ENCODE results near the gene PIPOX. TPM values are rescaled to one million over a fixed set of nuclear protein-coding genes. Genes with fewer than 3 reads are reported as not detected.

Gene PIPOX
- total and polyA plus RNA-seq, 2 experiments from 2014 or later: not detected

GRCh38 chr17:29004081-29004692, 38.8 kb upstream of the PIPOX start:
- in situ Hi-C loops (cut with MboI): no loop called here
- Histone ChIP-seq H3K36me3 (ENCODE audit: low read depth) (no peaks in the 10 kb centered on the region), H3K4me1 (ENCODE audit: insufficient read depth) (no peaks in the 10 kb centered on the region), H3K4me3 (no peak overlapping the region), H2AFZ (no peak overlapping the region), H3K9ac (no peak overlapping the region), H3K79me2 (ENCODE audit: insufficient read depth) (no peaks in the 10 kb centered on the region), H3K27me3 (replicated peaks; ENCODE audit: insufficient read depth) (peaks cover 24% of the 10 kb centered on the region), H3K27ac (no peak overlapping the region), H3K4me2 (ENCODE audit: unreplicated experiment) (no peak overlapping the region), H4K20me1 (ENCODE audit: insufficient read depth) (no peaks in the 10 kb centered on the region), H3K9me3 (ENCODE audit: low read depth) (no peaks in the 10 kb centered on the region), H3F3A (ENCODE audit: insufficient read depth) (no peaks in the 10 kb centered on the region), H3K9me2 (ENCODE audit: insufficient read depth) (no peaks in the 10 kb centered on the region)
- WGBS, 2 experiments (ENCODE audit: low coverage in 1 of 2, low lambda C conversion rate in 2 of 2, missing lambda C conversion rate in 2 of 2): 25 to 29% methylated on average over 20 of the region's 20 CpGs
- DNase-seq: peak; percentile 56
- TF ChIP-seq EZH2 (IDR thresholded peaks at IDR 0.05; ENCODE audit: insufficient read depth, poor library complexity, severe bottlenecking) (no peak), EZH2phosphoT487 (IDR thresholded peaks at IDR 0.05; ENCODE audit: insufficient read depth, low read depth) (no peak)

DNA sequence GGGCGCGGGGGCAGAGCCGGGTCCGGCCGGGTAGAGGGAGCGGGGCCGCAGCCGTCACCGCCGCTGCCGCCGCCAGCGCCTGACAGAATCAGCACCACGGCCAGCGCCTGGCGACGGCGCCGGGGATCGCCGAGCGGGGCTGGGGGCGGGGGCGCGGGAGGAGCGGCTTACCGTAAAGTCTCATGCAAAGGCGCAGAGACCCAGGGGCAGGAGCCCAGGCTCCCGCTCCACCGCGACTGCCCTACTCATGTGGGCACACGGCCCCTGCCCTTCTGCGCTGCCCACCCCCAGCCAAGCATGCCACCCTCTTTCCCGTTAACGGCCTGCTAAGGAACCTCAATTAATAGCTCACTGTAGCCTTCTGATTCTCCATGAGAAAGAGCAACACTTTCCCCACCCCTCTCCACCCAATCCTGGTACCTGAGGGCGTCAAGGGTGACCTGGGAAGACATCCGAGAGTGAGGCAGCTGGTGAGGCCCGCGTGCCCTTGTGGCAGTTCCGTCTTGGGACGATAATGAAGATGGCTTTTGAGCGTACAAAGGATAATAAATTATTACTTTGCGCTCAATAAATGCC, 36.9 kb upstream of the PIPOX start, which contains the start of gene SEZ6:
Gene SEZ6, minus strand, starts transcription at position 98 of the 576 bp plus-strand sequence. CDS start 164 bp downstream, outside the sequence.
- Histone ChIP-seq H3K9me2 (ENCODE audit: insufficient read depth) (no peaks in the 10 kb centered on the region), H3K4me2 (ENCODE audit: unreplicated experiment) (no peak within 1 kb of the TSS), H3K27me3 (replicated peaks; ENCODE audit: insufficient read depth) (peaks cover 41% of the 10 kb centered on the region), H2AFZ (no peak within 1 kb of the TSS), H3F3A (ENCODE audit: insufficient read depth) (no peaks in the 10 kb centered on the region), H4K20me1 (ENCODE audit: insufficient read depth) (no peaks in the 10 kb centered on the region), H3K9ac (no peak within 1 kb of the TSS), H3K79me2 (ENCODE audit: insufficient read depth) (no peaks in the 10 kb centered on the region), H3K27ac (no peak within 1 kb of the TSS), H3K36me3 (ENCODE audit: low read depth) (no peaks in the 10 kb centered on the region), H3K4me3 (no peak within 1 kb of the TSS), H3K9me3 (ENCODE audit: low read depth) (no peaks in the 10 kb centered on the region), H3K4me1 (ENCODE audit: insufficient read depth) (no peaks in the 10 kb centered on the region)
- in situ Hi-C loops (cut with MboI): no loop called here
- TF ChIP-seq EZH2phosphoT487 (IDR thresholded peaks at IDR 0.05; ENCODE audit: insufficient read depth, low read depth) (no peak), EZH2 (IDR thresholded peaks at IDR 0.05; ENCODE audit: insufficient read depth, poor library complexity, severe bottlenecking) (no peak)
- peak; percentile 78 for DNase-seq
- WGBS, 2 experiments (ENCODE audit: low coverage in 1 of 2, low lambda C conversion rate in 2 of 2, missing lambda C conversion rate in 2 of 2): 5 to 6% methylated on average over 15 to 24 of the region's 43 CpGs

DNA sequence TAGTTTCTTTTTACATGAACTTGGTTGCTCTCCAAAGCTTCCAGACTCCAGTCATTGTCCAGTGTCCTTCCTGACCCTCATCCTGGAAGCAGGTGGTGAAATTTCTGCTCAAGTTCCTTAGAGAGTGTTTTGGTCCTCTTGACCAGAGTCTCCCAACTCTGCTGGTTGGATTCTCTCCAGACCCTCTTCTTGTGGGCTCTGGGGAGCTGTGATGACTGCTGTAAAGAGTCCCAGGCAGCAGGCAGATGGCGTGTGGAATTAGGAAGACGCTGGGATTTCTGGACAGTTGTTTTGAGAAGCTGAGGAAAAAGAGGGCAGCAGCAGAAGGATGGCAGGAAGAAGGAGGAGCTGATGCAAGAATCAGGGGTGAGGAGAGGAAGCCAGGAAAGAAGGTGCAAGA, 35.5 kb upstream of the PIPOX start:
- DNase-seq: no peak
- Histone ChIP-seq H3K27ac (no peak overlapping the region), H3F3A (ENCODE audit: insufficient read depth) (no peaks in the 10 kb centered on the region), H3K9me3 (ENCODE audit: low read depth) (no peaks in the 10 kb centered on the region), H3K9me2 (ENCODE audit: insufficient read depth) (no peaks in the 10 kb centered on the region), H3K4me1 (ENCODE audit: insufficient read depth) (no peaks in the 10 kb centered on the region), H2AFZ (no peak overlapping the region), H3K36me3 (ENCODE audit: low read depth) (no peaks in the 10 kb centered on the region), H3K4me3 (no peak overlapping the region), H3K9ac (no peak overlapping the region), H4K20me1 (ENCODE audit: insufficient read depth) (no peaks in the 10 kb centered on the region), H3K4me2 (ENCODE audit: unreplicated experiment) (no peak overlapping the region), H3K27me3 (replicated peaks; ENCODE audit: insufficient read depth) (peaks cover 44% of the 10 kb centered on the region), H3K79me2 (ENCODE audit: insufficient read depth) (no peaks in the 10 kb centered on the region)
- no peak for TF ChIP-seq EZH2phosphoT487 (IDR thresholded peaks at IDR 0.05; ENCODE audit: insufficient read depth, low read depth)
- no peak for TF ChIP-seq EZH2 (IDR thresholded peaks at IDR 0.05; ENCODE audit: insufficient read depth, poor library complexity, severe bottlenecking)
- in situ Hi-C loops (cut with MboI): no loop called here
- 4 to 5% methylated on average over 2 of the region's 2 CpGs for WGBS, 2 experiments (ENCODE audit: low coverage in 1 of 2, low lambda C conversion rate in 2 of 2, missing lambda C conversion rate in 2 of 2)

- Histone ChIP-seq H3K36me3 (ENCODE audit: low read depth) (no peaks in the 10 kb centered on the region), H3K4me1 (ENCODE audit: insufficient read depth) (no peaks in the 10 kb centered on the region), H3K9ac (no peak overlapping the region), H4K20me1 (ENCODE audit: insufficient read depth) (no peaks in the 10 kb centered on the region), H3K9me3 (ENCODE audit: low read depth) (no peaks in the 10 kb centered on the region), H3K27me3 (replicated peaks; ENCODE audit: insufficient read depth) (peaks cover 44% of the 10 kb centered on the region), H3F3A (ENCODE audit: insufficient read depth) (no peaks in the 10 kb centered on the region), H3K27ac (no peak overlapping the region), H2AFZ (no peak overlapping the region), H3K4me2 (ENCODE audit: unreplicated experiment) (no peak overlapping the region), H3K79me2 (ENCODE audit: insufficient read depth) (no peaks in the 10 kb centered on the region), H3K4me3 (no peak overlapping the region), H3K9me2 (ENCODE audit: insufficient read depth) (no peaks in the 10 kb centered on the region)
- in situ Hi-C loops (cut with MboI): no loop called here
- 65 to 71% methylated on average over 2 of the region's 2 CpGs for WGBS, 2 experiments (ENCODE audit: low coverage in 1 of 2, low lambda C conversion rate in 2 of 2, missing lambda C conversion rate in 2 of 2)
- peak; percentile 77 for DNase-seq
- TF ChIP-seq EZH2 (IDR thresholded peaks at IDR 0.05; ENCODE audit: insufficient read depth, poor library complexity, severe bottlenecking) (no peak), EZH2phosphoT487 (IDR thresholded peaks at IDR 0.05; ENCODE audit: insufficient read depth, low read depth) (no peak)
Measured at GRCh38 chr17:29007860-29008455, 35.0 kb upstream of the PIPOX start.
